Panc1 (cell line): Measurements from ENCODE around the gene SLC7A1. TPM values are rescaled to one million over a fixed set of nuclear protein-coding genes. Genes with fewer than 3 reads are reported as not detected.

Source experiments
- ATAC-seq: fragments of 200-7000 bp; cut with Tn5 transposase; 2 replicates; pipeline ENCODE4 v1.9.1; 2020; ENCODE audit warnings: mild to moderate bottlenecking, moderate library complexity
- BruUV-seq: library from RNA; stranded (reverse); fragments of 400-500 nt; replicated peaks from 2 replicates; lab custom pipeline; 2021; lab: Mats Ljungman, UMichigan
- CTCF ChIA-PET: fragments of 300-600 bp; sonication (Branson Sonifier 250); formaldehyde crosslinking; loops from one replicate; lab custom pipeline; 2022; ENCODE audit warnings: antibody characterized with exemption; lab: Charles Lee
- POLR2A ChIA-PET: fragments of 300-600 bp; sonication (Branson Sonifier 250); formaldehyde crosslinking; loops from one replicate; lab custom pipeline; 2022; ENCODE audit warnings: antibody characterized with exemption; lab: Charles Lee
- DNase-seq: peaks from one replicate; pipeline ENCODE4 v3.0.0-alpha.2; 2010; ENCODE audit warnings: low read depth, low spot score
- H3K27ac ChIP-seq: 2 replicates; pipeline ENCODE4 v1.5.1; 2011; ENCODE audit warnings: mild to moderate bottlenecking, low read length, inconsistent platforms
- H3K27me3 ChIP-seq: fragments of 200-500 bp; sonication (Bioruptor generic); 2 replicates; pipeline ENCODE4 v1.6.0; 2014; ENCODE audit warnings: low read length, inconsistent platforms; ENCODE audit not compliant: control insufficient read depth, insufficient read depth
- H3K36me3 ChIP-seq: fragments of 200-500 bp; sonication (Bioruptor generic); 2 replicates; pipeline ENCODE4 v1.5.1; 2014; ENCODE audit warnings: inconsistent platforms, mild to moderate bottlenecking, low read length, moderate library complexity; ENCODE audit not compliant: control insufficient read depth, insufficient read depth
- H3K4me1 ChIP-seq: 2 replicates; pipeline ENCODE4 v1.5.1; 2011; ENCODE audit warnings: inconsistent platforms, mild to moderate bottlenecking, low read length, moderate library complexity; ENCODE audit not compliant: control insufficient read depth, insufficient read depth
- H3K4me3 ChIP-seq, 2 experiments: 2 replicates each; pipeline ENCODE4 v1.5.1; 2011 to 2012; ENCODE audit warnings: low read depth in 2 of 2, low read length in 2 of 2, mild to moderate bottlenecking in 2 of 2, inconsistent platforms in 1 of 2, moderate library complexity in 1 of 2
- H3K9me3 ChIP-seq: fragments of 200-500 bp; sonication (Bioruptor generic); 2 replicates; pipeline ENCODE4 v1.5.1; 2014; ENCODE audit warnings: low read depth, mild to moderate bottlenecking, inconsistent platforms, low read length, moderate library complexity; ENCODE audit not compliant: control insufficient read depth, insufficient read depth
- POLR2AphosphoS5 ChIP-seq: IDR thresholded peaks from 2 replicates; pipeline ENCODE4 v1.6.1; 2012; ENCODE audit warnings: mild to moderate bottlenecking, low read depth, low read length, moderate library complexity
- SIN3A ChIP-seq: IDR thresholded peaks from 2 replicates; pipeline ENCODE4 v1.6.1; 2012; ENCODE audit warnings: low read depth, mild to moderate bottlenecking, low read length, moderate library complexity, borderline replicate concordance; ENCODE audit not compliant: insufficient read depth
- TCF7L2 ChIP-seq: IDR thresholded peaks from 2 replicates; pipeline ENCODE4 v1.6.1; 2011; ENCODE audit warnings: mild to moderate bottlenecking, low read depth, low read length, inconsistent platforms
- in situ Hi-C: cut with HindIII; loops from 2 replicates; pipeline ENCODE4 v1.10.0; 2016; ENCODE audit warnings: low sequenced_read_pairs, low pct_unique_long_range_greater_than_20kb
- intact Hi-C: fragments of 100-400 bp; cut with micrococcal nuclease; formaldehyde crosslinking; loops from one replicate; pipeline ENCODE4 v1.10.0; 2022; ENCODE audit not compliant: unreplicated experiment
- total RNA-seq: library from RNA; stranded (reverse); gene quantifications from one replicate; pipeline ENCODE4 v1.2.1, GENCODE V29; 2021; ENCODE audit not compliant: unreplicated experiment
- TF ChIP-seq, protein P1 (sequence below): fragments of 450-650 bp; IDR thresholded peaks from 2 replicates; pipeline ENCODE4 v1.5.1; 2017; ENCODE audit warnings: mild to moderate bottlenecking
- TF ChIP-seq, protein P2 (sequence below), 2 experiments: IDR thresholded peaks; 2 replicates each; pipeline ENCODE4 v1.6.1; 2011 to 2012; ENCODE audit warnings: low read depth in 2 of 2, control low read depth in 1 of 2, low read length in 1 of 2, mild to moderate bottlenecking in 1 of 2, moderate library complexity in 1 of 2; ENCODE audit not compliant: insufficient read depth in 1 of 2

SLC7A1 gene
- total RNA-seq, 1 experiment from 2014 or later: 63.3 TPM

DNA sequence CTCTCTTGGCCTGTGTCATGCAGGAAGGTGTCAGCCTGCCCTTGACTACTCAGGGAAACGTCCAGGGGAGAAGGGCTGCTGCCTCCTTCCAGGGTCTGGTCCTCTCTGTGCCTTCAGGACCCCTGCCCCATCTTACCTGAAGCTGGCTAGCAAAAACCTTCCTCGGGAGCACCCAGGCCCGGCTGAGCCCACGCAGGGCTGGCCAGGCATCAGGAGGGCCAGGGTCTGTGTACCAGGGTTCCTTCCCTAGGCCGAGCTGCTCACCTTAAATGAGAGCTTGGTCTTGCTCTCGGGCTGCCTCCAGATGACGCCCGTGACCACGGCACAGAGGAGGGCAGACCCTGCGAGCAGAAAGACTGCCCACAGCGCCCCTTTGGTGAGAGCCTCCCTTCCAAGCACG, 78.6 kb downstream of the SLC7A1 start:
- in situ Hi-C loops: no loop called here
- no TSS peak for BruUV-seq
- ATAC-seq: no peak
- ChIA-PET POLR2A (no interaction called here), CTCF (no interaction called here)
- H3K4me1 ChIP-seq: no peaks in the 10 kb centered on the region
- H3K27me3 ChIP-seq: no peaks in the 10 kb centered on the region
- intact Hi-C loops: no loop called here
- no peaks in the 10 kb centered on the region; the same call in none of the 2 replicates for H3K36me3 ChIP-seq
- H3K4me3 ChIP-seq: no peak overlapping the region
- no peaks in the 10 kb centered on the region for H3K9me3 ChIP-seq
- TF ChIP-seq POLR2AphosphoS5 (no peak), TCF7L2 (no peak), SIN3A (no peak)
- TF ChIP-seq, protein P1, sequence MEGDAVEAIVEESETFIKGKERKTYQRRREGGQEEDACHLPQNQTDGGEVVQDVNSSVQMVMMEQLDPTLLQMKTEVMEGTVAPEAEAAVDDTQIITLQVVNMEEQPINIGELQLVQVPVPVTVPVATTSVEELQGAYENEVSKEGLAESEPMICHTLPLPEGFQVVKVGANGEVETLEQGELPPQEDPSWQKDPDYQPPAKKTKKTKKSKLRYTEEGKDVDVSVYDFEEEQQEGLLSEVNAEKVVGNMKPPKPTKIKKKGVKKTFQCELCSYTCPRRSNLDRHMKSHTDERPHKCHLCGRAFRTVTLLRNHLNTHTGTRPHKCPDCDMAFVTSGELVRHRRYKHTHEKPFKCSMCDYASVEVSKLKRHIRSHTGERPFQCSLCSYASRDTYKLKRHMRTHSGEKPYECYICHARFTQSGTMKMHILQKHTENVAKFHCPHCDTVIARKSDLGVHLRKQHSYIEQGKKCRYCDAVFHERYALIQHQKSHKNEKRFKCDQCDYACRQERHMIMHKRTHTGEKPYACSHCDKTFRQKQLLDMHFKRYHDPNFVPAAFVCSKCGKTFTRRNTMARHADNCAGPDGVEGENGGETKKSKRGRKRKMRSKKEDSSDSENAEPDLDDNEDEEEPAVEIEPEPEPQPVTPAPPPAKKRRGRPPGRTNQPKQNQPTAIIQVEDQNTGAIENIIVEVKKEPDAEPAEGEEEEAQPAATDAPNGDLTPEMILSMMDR: no peak
- TF ChIP-seq, protein P2, sequence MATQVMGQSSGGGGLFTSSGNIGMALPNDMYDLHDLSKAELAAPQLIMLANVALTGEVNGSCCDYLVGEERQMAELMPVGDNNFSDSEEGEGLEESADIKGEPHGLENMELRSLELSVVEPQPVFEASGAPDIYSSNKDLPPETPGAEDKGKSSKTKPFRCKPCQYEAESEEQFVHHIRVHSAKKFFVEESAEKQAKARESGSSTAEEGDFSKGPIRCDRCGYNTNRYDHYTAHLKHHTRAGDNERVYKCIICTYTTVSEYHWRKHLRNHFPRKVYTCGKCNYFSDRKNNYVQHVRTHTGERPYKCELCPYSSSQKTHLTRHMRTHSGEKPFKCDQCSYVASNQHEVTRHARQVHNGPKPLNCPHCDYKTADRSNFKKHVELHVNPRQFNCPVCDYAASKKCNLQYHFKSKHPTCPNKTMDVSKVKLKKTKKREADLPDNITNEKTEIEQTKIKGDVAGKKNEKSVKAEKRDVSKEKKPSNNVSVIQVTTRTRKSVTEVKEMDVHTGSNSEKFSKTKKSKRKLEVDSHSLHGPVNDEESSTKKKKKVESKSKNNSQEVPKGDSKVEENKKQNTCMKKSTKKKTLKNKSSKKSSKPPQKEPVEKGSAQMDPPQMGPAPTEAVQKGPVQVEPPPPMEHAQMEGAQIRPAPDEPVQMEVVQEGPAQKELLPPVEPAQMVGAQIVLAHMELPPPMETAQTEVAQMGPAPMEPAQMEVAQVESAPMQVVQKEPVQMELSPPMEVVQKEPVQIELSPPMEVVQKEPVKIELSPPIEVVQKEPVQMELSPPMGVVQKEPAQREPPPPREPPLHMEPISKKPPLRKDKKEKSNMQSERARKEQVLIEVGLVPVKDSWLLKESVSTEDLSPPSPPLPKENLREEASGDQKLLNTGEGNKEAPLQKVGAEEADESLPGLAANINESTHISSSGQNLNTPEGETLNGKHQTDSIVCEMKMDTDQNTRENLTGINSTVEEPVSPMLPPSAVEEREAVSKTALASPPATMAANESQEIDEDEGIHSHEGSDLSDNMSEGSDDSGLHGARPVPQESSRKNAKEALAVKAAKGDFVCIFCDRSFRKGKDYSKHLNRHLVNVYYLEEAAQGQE (IDR thresholded peaks at IDR 0.05; ENCODE audit: insufficient read depth in 1 of 2, low read depth in 2 of 2, low read length in 1 of 2): no peak
- H3K27ac ChIP-seq: no peak overlapping the region
- no peak for DNase-seq

DNA sequence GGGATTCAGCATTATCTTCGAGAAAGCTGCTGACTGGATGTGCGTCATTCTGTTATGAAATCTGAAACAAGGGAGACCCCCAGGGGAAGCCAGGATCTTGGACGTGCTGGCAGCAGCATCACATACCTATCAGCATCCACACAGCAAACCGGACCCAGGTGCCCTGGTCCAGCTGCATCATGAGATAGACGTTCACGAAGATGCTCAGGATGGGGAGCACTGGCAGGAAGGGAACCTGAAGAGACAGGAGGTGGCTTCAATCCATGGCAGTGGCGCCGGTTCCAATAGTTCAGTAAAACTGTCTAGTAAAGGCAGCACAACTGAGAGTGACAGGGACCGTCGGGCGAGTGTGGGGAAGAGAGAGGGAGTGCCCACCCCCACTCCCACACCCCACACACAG, 79.5 kb downstream of the SLC7A1 start:
- BruUV-seq: no TSS peak
- TF ChIP-seq, protein P1: no peak
- no peak for TF ChIP-seq SIN3A
- no peak for TF ChIP-seq TCF7L2
- no peak for TF ChIP-seq POLR2AphosphoS5
- TF ChIP-seq, protein P2 (IDR thresholded peaks at IDR 0.05; ENCODE audit: insufficient read depth in 1 of 2, low read depth in 2 of 2, low read length in 1 of 2): no peak

More for the DNA sequence above, 79.5 kb downstream of the SLC7A1 start:
- intact Hi-C loops (no loop called here), in situ Hi-C loops (no loop called here)
- no peaks in the 10 kb centered on the region for H3K9me3 ChIP-seq
- ATAC-seq: no peak
- H3K27ac ChIP-seq: no peak overlapping the region
- H3K36me3 ChIP-seq: no peaks in the 10 kb centered on the region
- no peak for DNase-seq
- H3K4me3 ChIP-seq: no peak overlapping the region
- ChIA-PET CTCF (no interaction called here), POLR2A (no interaction called here)
- H3K27me3 ChIP-seq: no peaks in the 10 kb centered on the region
- no peaks in the 10 kb centered on the region for H3K4me1 ChIP-seq
